SK-N-SH (cell line): ENCODE data around the gene DSCAM. TPM values are rescaled to one million over a fixed set of nuclear protein-coding genes. Genes with fewer than 3 reads are reported as not detected.

Experiments
- CTCF ChIA-PET: fragments of 300-600, 350-600 bp; formaldehyde crosslinking; extraction: SDS; loops from one replicate; lab custom pipeline; 2021; lab: Yijun Ruan, JAX
- POLR2A ChIA-PET: fragments of 350-600 bp; sonication (Branson Sonifier 250); formaldehyde crosslinking; extraction: SDS; loops from one replicate; lab custom pipeline; 2020; ENCODE audit warnings: antibody characterized with exemption, inconsistent platforms; lab: Yijun Ruan, JAX
- DNase-seq: peaks from one replicate; pipeline ENCODE4 v3.0.0; 2012
- H2AFZ ChIP-seq: fragments of 200-600 bp; sonication (generic); 2 replicates; pipeline ENCODE4 v1.8.1; 2016; ENCODE audit warnings: antibody characterized with exemption, mild to moderate bottlenecking, low read depth
- H3F3A ChIP-seq: fragments of 200-600 bp; sonication (generic); replicated peaks from 2 replicates; pipeline ENCODE3; 2016; ENCODE audit warnings: antibody characterized with exemption, mild to moderate bottlenecking; ENCODE audit not compliant: insufficient read depth
- H3K27ac ChIP-seq, 2 experiments: fragments of 200-500 bp in 1 of 2; fragments of 200-600 bp in 1 of 2; sonication (Bioruptor generic) in 1 of 2; sonication (generic), shearing (Covaris generic) in 1 of 2; 2 replicates each; pipeline versions ENCODE4 v1.5.1 to v1.6.1; 2014 to 2016; ENCODE audit warnings: low read depth in 2 of 2, inconsistent platforms in 1 of 2, low read length in 1 of 2, mild to moderate bottlenecking in 1 of 2, mixed read lengths in 1 of 2
- H3K27me3 ChIP-seq: fragments of 200-600 bp; sonication (generic), shearing (Covaris generic); 2 replicates; pipeline ENCODE4 v1.6.1; 2016; ENCODE audit warnings: mixed run types; ENCODE audit not compliant: insufficient read depth
- H3K36me3 ChIP-seq, 2 experiments: fragments of 200-500 bp in 1 of 2; fragments of 200-600 bp in 1 of 2; sonication (Bioruptor generic) in 1 of 2; sonication (generic) in 1 of 2; replicated peaks in 1 of 2; 2 replicates each; pipeline versions ENCODE3 to v1.5.1; 2014 to 2016; ENCODE audit warnings: low read length in 1 of 2, mild to moderate bottlenecking in 1 of 2; ENCODE audit not compliant: insufficient read depth in 2 of 2, control insufficient read depth in 1 of 2
- H3K4me1 ChIP-seq, 2 experiments: fragments of 200-500 bp in 1 of 2; fragments of 200-600 bp in 1 of 2; sonication (Bioruptor generic) in 1 of 2; sonication (generic), shearing (Covaris generic) in 1 of 2; 2 replicates each; pipeline versions ENCODE4 v1.5.1 to v1.6.1; 2014 to 2016; ENCODE audit warnings: low read depth in 1 of 2, low read length in 1 of 2, mixed run types in 1 of 2; ENCODE audit not compliant: insufficient read depth in 2 of 2, control insufficient read depth in 1 of 2
- H3K4me2 ChIP-seq: fragments of 200-600 bp; sonication (generic), shearing (Covaris generic); 2 replicates; pipeline ENCODE4 v1.6.1; 2017; ENCODE audit warnings: mixed run types
- H3K4me3 ChIP-seq, 2 experiments: fragments of 200-500 bp in 1 of 2; fragments of 200-600 bp in 1 of 2; sonication (Bioruptor generic) in 1 of 2; sonication (generic), shearing (Covaris generic) in 1 of 2; 2 replicates each; pipeline versions ENCODE4 v1.5.1 to v1.8.1; 2014 to 2016; ENCODE audit warnings: low read depth in 2 of 2, inconsistent platforms in 1 of 2, low read length in 1 of 2, mild to moderate bottlenecking in 1 of 2, mixed read lengths in 1 of 2, moderate library complexity in 1 of 2
- H3K79me2 ChIP-seq: fragments of 200-600 bp; sonication (generic); 2 replicates; pipeline ENCODE4 v1.8.1; 2017; ENCODE audit warnings: mild to moderate bottlenecking; ENCODE audit not compliant: insufficient read depth
- H3K9ac ChIP-seq: fragments of 200-600 bp; sonication (generic); 2 replicates; pipeline ENCODE4 v1.6.1; 2017; ENCODE audit warnings: mixed run types
- H3K9me2 ChIP-seq: fragments of 200-600 bp; sonication (generic); 2 replicates; pipeline ENCODE4 v1.6.1; 2017; ENCODE audit warnings: mixed run types
- H3K9me3 ChIP-seq: fragments of 200-600 bp; sonication (generic); 2 replicates; pipeline ENCODE4 v1.6.1; 2017; ENCODE audit warnings: mixed run types, mild to moderate bottlenecking, moderate library complexity
- H4K20me1 ChIP-seq: fragments of 200-600 bp; sonication (generic); 2 replicates; pipeline ENCODE4 v1.6.1; 2017; ENCODE audit warnings: mild to moderate bottlenecking, mixed run types; ENCODE audit not compliant: insufficient read depth
- ELF1 ChIP-seq: IDR thresholded peaks from 2 replicates; pipeline ENCODE4 v1.4.0; 2012
- EZH2phosphoT487 ChIP-seq: fragments of 200-600 bp; sonication (generic); IDR thresholded peaks from 2 replicates; pipeline ENCODE4 v1.6.1; 2017; ENCODE audit warnings: low read depth, mixed run types, mild to moderate bottlenecking, antibody characterized with exemption, moderate library complexity, borderline replicate concordance
- IRF3 ChIP-seq: fragments of 150-350 bp; IDR thresholded peaks from 2 replicates; pipeline ENCODE4 v1.6.1; 2016; ENCODE audit warnings: mild to moderate bottlenecking, low read depth, low read length
- JUND ChIP-seq: IDR thresholded peaks from 2 replicates; pipeline ENCODE4 v1.4.0; 2012
- MEF2A ChIP-seq: IDR thresholded peaks from 2 replicates; pipeline ENCODE4 v1.4.0; 2012; ENCODE audit warnings: low read depth, borderline replicate concordance
- MXI1 ChIP-seq: IDR thresholded peaks from 2 replicates; pipeline ENCODE4 v1.6.1; 2012; ENCODE audit warnings: mild to moderate bottlenecking, low read depth, low read length, improper control_type of control experiment
- POLR2AphosphoS5 ChIP-seq: IDR thresholded peaks from 2 replicates; pipeline ENCODE4 v1.6.1; 2012; ENCODE audit warnings: low read depth, low read length
- RAD21 ChIP-seq: IDR thresholded peaks from 2 replicates; pipeline ENCODE4 v1.6.1; 2012; ENCODE audit warnings: mild to moderate bottlenecking, low read length
- RFX5 ChIP-seq: IDR thresholded peaks from 2 replicates; pipeline ENCODE4 v1.6.1; 2012; ENCODE audit warnings: mild to moderate bottlenecking, improper control_type of control experiment, low read length
- RXRA ChIP-seq: IDR thresholded peaks from 2 replicates; pipeline ENCODE4 v1.4.0; 2012; ENCODE audit warnings: low read depth, mild to moderate bottlenecking, borderline replicate concordance
- SIN3A ChIP-seq: IDR thresholded peaks from 2 replicates; pipeline ENCODE4 v1.6.1; 2012; ENCODE audit warnings: low read depth, mild to moderate bottlenecking, low read length, moderate library complexity, borderline replicate concordance
- TEAD4 ChIP-seq: IDR thresholded peaks from 2 replicates; pipeline ENCODE4 v1.4.0; 2012; ENCODE audit warnings: mild to moderate bottlenecking, borderline replicate concordance; ENCODE audit not compliant: insufficient read depth
- YY1 ChIP-seq: IDR thresholded peaks from 2 replicates; pipeline ENCODE4 v1.4.0; 2012; ENCODE audit warnings: low read depth, mild to moderate bottlenecking
- ZBTB33 ChIP-seq: IDR thresholded peaks from 2 replicates; pipeline ENCODE4 v1.4.0; 2012; ENCODE audit warnings: low read depth, borderline replicate concordance
- WGBS: methylation state at CpG from one replicate; pipeline ENCODE4 v1.1.6; 2017; ENCODE audit warnings: low lambda C conversion rate; 5-methylcytosine and 5-hydroxymethylcytosine counted together
- polyA plus RNA-seq, 3 experiments: library from polyadenylated mRNA; depleted of rRNA; stranded (reverse); fragments of >200 nt; gene quantifications; 2 replicates each; pipeline ENCODE4 v1.2.3, GENCODE V29; 2012

Gene DSCAM
- polyA plus RNA-seq, 1 of the 3 experiments (the other 2 are of a cell fraction), result not detected

- no peak for TF ChIP-seq ZBTB33
- TF ChIP-seq RFX5, result no peak
- no peak for TF ChIP-seq MEF2A
- no peak for TF ChIP-seq YY1
- no peak for TF ChIP-seq ELF1
Observed at GRCh38 chr21:40129809-40130208, 717.1 kb downstream of the DSCAM start (continued).

DNA sequence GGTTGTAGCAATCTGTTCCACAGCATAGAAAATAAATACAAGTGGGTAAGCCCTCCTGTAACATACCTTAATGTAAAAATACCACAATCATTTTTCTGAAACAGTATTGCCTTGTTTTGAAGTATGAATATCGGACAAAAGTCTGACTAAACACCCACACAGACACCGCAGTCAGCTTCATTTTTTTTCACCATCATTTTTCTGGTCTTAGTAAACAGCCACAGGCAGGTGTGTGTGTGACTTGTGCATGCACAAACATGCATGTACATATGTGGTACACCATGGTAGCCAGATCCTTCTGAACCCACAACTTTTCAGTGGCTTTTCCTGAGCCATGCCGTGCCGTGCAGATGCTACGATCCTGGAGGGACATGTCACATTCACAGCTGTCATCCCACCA lies 718.1 kb downstream of the DSCAM start:
- Histone ChIP-seq H3K9me2 (no peaks in the 10 kb centered on the region), H3F3A (no peaks in the 10 kb centered on the region), H2AFZ (no peak overlapping the region), H3K9me3 (no peaks in the 10 kb centered on the region), H3K4me2 (no peak overlapping the region), H3K27ac (no peak overlapping the region), H3K9ac (no peak overlapping the region), H3K27me3 (no peaks in the 10 kb centered on the region), H3K4me3 (no peak overlapping the region), H3K36me3 (no peaks in the 10 kb centered on the region), H3K4me1 (no peaks in the 10 kb centered on the region), H3K79me2 (no peaks in the 10 kb centered on the region), H4K20me1 (no peaks in the 10 kb centered on the region)
- no peak for DNase-seq
- 21% methylated on average over 5 of the region's 5 CpGs for WGBS
- TF ChIP-seq RAD21, result no peak
- TF ChIP-seq SIN3A, result no peak
- no peak for TF ChIP-seq JUND
- TF ChIP-seq EZH2phosphoT487, result no peak
- TF ChIP-seq RFX5, result no peak
- TF ChIP-seq RXRA, result no peak
- TF ChIP-seq POLR2AphosphoS5, result no peak
- no peak for TF ChIP-seq IRF3
- TF ChIP-seq MXI1, result no peak
- TF ChIP-seq TEAD4, result no peak
- CTCF ChIA-PET, result interaction anchor here (1.6 kb wide), 1 partner anchor 15 kb away, joined by 5 read pairs; no protein-coding TSS in a partner anchor
- POLR2A ChIA-PET, result no interaction called here
